Right atrium auricular region (tissue), 2 donors: ENCODE results near the gene CLCC1. TPM values are rescaled to one million over a fixed set of nuclear protein-coding genes. Genes with fewer than 3 reads are reported as not detected.
"Not testable (repeated sequence)": the region's sequence is repeated elsewhere in the genome, so short reads cannot be mapped to it uniquely, and the experiment has no call there.

Source experiments
- DNase-seq: peaks from one replicate; pipeline ENCODE4 v3.0.0-alpha.2; 2019; ENCODE audit warnings: low spot score
- H3K27ac ChIP-seq, 2 donors: fragments of 200-600 bp; sonication (generic); 1 replicate in 1 of 2; 2 replicates in 1 of 2; pipeline ENCODE4 v1.5.1; 2016 to 2019
- H3K27me3 ChIP-seq, 2 donors: fragments of 200-600 bp; sonication (generic); one replicate each; pipeline versions ENCODE4 v1.5.1 to v1.6.0; 2017 to 2019
- H3K36me3 ChIP-seq: fragments of 200-600 bp; sonication (generic); one replicate; pipeline ENCODE4 v1.5.1; 2016
- H3K4me1 ChIP-seq, 2 donors: fragments of 200-600 bp; sonication (generic); one replicate each; pipeline versions ENCODE4 v1.5.1 to v1.6.0; 2017 to 2019
- H3K4me3 ChIP-seq, 2 donors: fragments of 200-600 bp; sonication (generic); 1 replicate in 1 of 2; 2 replicates in 1 of 2; pipeline ENCODE4 v1.5.1; 2017 to 2019; ENCODE audit warnings: mild to moderate bottlenecking in 1 of 2, moderate library complexity in 1 of 2
- H3K9me3 ChIP-seq, 2 donors: fragments of 200-600 bp; sonication (generic); one replicate each; pipeline ENCODE4 v1.5.1; 2019
- CTCF ChIP-seq, 2 donors: fragments of 200-600 bp; sonication (generic); IDR thresholded peaks; one replicate each; pipeline ENCODE4 v1.5.1; 2019; ENCODE audit warnings: antibody characterized with exemption in 2 of 2
- total RNA-seq, 2 donors: library from RNA; depleted of rRNA; stranded (reverse); fragments of >200 nt; gene quantifications; one replicate each; pipeline ENCODE4 v1.1.0, GENCODE V29; 2016

CLCC1 gene
- total RNA-seq, 2 donors from 2014 or later: 19.7 to 20.5 TPM

DNA sequence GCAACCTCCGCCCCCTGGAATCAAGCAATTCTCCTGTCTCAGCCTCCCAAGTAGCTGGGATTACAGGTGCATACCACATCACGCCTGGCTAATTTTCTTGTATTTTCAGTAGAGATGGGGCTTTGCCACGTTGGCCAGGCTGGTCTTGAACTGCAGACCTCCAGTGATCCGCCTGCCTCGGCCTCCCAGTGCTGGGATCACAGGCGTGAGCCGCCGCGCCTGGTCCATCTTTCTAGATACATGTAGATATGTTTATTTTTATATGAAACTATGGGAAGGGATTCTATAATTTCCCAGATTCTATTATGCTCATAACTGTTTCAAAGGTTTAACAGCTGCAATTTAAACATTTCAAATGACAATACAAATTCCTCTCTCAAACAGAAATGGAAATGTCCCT, 27.1 kb downstream of the CLCC1 start:
- Histone ChIP-seq H3K27ac (no peak overlapping the region), H3K4me3 (no peak overlapping the region), H3K9me3 (no peaks in the 10 kb centered on the region), H3K36me3 (peaks cover 80% of the 10 kb centered on the region), H3K4me1 (no peaks in the 10 kb centered on the region), H3K27me3 (no peaks in the 10 kb centered on the region)
- TF ChIP-seq CTCF (IDR thresholded peaks at IDR 0.05): no peak
- DNase-seq: no peak

GRCh38 chr1:108933944-108934343, 29.3 kb downstream of the CLCC1 start:
- peaks cover 91% of the 10 kb centered on the region for H3K36me3 ChIP-seq
- no peaks in the 10 kb centered on the region for H3K27me3 ChIP-seq
- H3K4me1 ChIP-seq: no peaks in the 10 kb centered on the region
- no peak overlapping the region for H3K27ac ChIP-seq
- no peaks in the 10 kb centered on the region for H3K9me3 ChIP-seq
- no peak overlapping the region for H3K4me3 ChIP-seq
- no peak for DNase-seq
- no peak for TF ChIP-seq CTCF (IDR thresholded peaks at IDR 0.05)

DNA sequence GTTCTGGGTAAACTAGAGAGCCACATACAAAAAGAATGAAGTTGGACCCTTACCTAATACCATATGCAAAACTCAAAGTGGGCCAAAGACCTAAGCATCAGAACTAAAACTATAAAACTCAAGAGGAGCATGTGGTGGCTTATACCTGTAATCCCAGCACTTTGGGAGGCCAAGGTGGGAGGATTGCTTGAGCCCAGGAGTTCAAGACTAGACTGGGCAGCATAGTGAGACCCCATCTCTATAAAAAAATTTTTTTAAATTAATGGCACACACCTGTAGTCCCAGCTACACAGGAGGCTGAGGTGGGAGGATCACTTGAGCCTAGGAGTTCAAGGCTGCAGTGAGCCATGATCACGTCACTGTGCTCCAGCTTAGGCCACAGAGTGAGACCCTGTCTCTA, 35.7 kb downstream of the CLCC1 start:
- H3K9me3 ChIP-seq, H3K4me1 ChIP-seq, H3K27me3 ChIP-seq, H3K4me3 ChIP-seq, H3K27ac ChIP-seq, DNase-seq: not testable (repeated sequence)
- peaks cover 90% of the 10 kb centered on the region for H3K36me3 ChIP-seq

DNA sequence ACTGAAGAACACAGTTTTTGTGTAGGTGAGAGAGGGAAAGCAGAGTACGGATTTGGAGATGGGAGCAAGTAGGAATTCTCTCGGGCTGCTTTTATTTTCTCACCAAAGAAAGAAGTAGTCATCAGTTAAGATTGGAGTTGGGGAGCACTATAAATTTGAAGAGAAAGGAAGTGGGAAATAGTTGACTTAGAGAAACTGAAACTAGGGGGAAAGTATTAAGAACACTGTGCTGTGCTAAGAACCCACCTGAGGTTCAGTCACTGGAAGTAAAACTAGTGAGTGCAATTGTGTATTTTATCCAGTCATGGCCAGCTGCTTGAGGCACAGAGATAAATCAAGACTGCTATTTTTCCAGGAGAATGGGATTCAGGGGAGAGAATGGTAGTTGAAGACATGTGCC, 37.4 kb downstream of the CLCC1 start:
- Histone ChIP-seq H3K4me3 (no peak overlapping the region), H3K4me1 (no peaks in the 10 kb centered on the region), H3K9me3 (no peaks in the 10 kb centered on the region), H3K36me3 (peaks cover 77% of the 10 kb centered on the region), H3K27me3 (no peaks in the 10 kb centered on the region), H3K27ac (no peak overlapping the region)
- DNase-seq: no peak
- TF ChIP-seq CTCF (IDR thresholded peaks at IDR 0.05): no peak

DNA sequence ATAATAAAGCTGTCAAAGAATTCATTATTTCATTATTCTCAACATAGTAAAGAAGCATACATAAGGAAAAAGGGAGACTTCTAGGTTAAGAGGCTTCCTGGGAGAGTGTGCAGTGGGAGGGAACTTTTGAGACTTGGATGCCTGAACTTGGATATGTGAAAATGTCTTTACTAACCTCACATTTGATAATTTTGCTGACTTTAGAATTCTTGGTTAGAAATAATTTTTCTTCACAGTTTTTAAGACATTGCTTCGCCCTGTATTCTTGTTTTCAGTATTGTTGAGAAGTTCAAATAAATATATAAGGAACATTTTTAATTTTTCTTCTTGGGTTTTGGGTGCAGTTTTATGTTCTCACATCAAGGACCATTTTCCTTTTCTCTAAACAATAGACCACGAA, 46.5 kb downstream of the CLCC1 start:
- no peak overlapping the region for H3K27ac ChIP-seq
- H3K4me1 ChIP-seq: peaks cover 0 to 10% of the 10 kb centered on the region in 2 donors
- no peak for DNase-seq
- no peaks in the 10 kb centered on the region for H3K9me3 ChIP-seq
- no peak for TF ChIP-seq CTCF (IDR thresholded peaks at IDR 0.05)
- H3K27me3 ChIP-seq: no peaks in the 10 kb centered on the region
- peaks cover 4% of the 10 kb centered on the region for H3K36me3 ChIP-seq
- no peak overlapping the region for H3K4me3 ChIP-seq

Other genes starting within 250 kb of the CLCC1 start
- gene STXBP3, start 216.8 kb downstream of the CLCC1 start, total RNA-seq: 10 to 100 TPM; 26.4 to 27.7 TPM
- gene AKNAD1, start 106.4 kb downstream of the CLCC1 start, total RNA-seq: not detected
- 10 to 100 TPM in 1 of 2 donors, 1 to 10 TPM in 1; 7.9 to 17.2 TPM for gene GPSM2, start 86.5 kb downstream of the CLCC1 start, total RNA-seq
- gene WDR47, start 78.6 kb upstream of the CLCC1 start, total RNA-seq: 10 to 100 TPM; 14.0 to 22.4 TPM
- gene TAF13, start 112.5 kb upstream of the CLCC1 start, total RNA-seq: 10 to 100 TPM; 32.2 to 35.9 TPM
- 10 to 100 TPM; 18.9 to 23.9 TPM for gene TMEM167B, start 127.3 kb upstream of the CLCC1 start, total RNA-seq
- gene ELAPOR1, start 150.6 kb upstream of the CLCC1 start, total RNA-seq: under 1 TPM; 0.11 to 0.12 TPM